Esophagus (tissue), 2 donors: ENCODE results near the gene KRTAP19-3. TPM values are rescaled to one million over a fixed set of nuclear protein-coding genes. Genes with fewer than 3 reads are reported as not detected.

ENCODE experiments used
- H3K27ac ChIP-seq, 2 donors: one replicate each; pipeline ENCODE4 v1.5.1; 2013; ENCODE audit warnings: low read depth in 2 of 2, mild to moderate bottlenecking in 2 of 2, inconsistent platforms in 1 of 2, low read length in 1 of 2, moderate library complexity in 1 of 2
- H3K27me3 ChIP-seq, 2 donors: one replicate each; pipeline ENCODE4 v1.6.1; 2013; ENCODE audit warnings: low read length in 2 of 2, control low read depth in 1 of 2, mild to moderate bottlenecking in 1 of 2; ENCODE audit not compliant: insufficient read depth in 2 of 2, control insufficient read depth in 1 of 2
- H3K36me3 ChIP-seq, 2 donors: one replicate each; pipeline ENCODE4 v1.6.1; 2013; ENCODE audit warnings: low read length in 1 of 2; ENCODE audit not compliant: control insufficient read depth in 2 of 2, insufficient read depth in 2 of 2
- H3K4me1 ChIP-seq, 2 donors: one replicate each; pipeline ENCODE4 v1.6.1; 2013; ENCODE audit warnings: low read length in 1 of 2; ENCODE audit not compliant: control insufficient read depth in 2 of 2, insufficient read depth in 2 of 2
- H3K4me3 ChIP-seq, 2 donors: one replicate each; pipeline ENCODE4 v1.5.1; 2013; ENCODE audit warnings: low read length in 2 of 2, mild to moderate bottlenecking in 2 of 2, low read depth in 1 of 2, moderate library complexity in 1 of 2
- H3K9me3 ChIP-seq, 2 donors: one replicate each; pipeline ENCODE4 v1.6.1; 2013; ENCODE audit warnings: mild to moderate bottlenecking in 2 of 2, low read depth in 1 of 2, low read length in 1 of 2, moderate library complexity in 1 of 2; ENCODE audit not compliant: control insufficient read depth in 2 of 2, insufficient read depth in 1 of 2
- WGBS, 2 donors: extraction: QIAGEN DNeasy Blood & Tissue Kit; methylation state at CpG; one replicate each; pipeline ENCODE4 v1.1.7; 2013; 5-methylcytosine and 5-hydroxymethylcytosine counted together
- polyA plus RNA-seq, 2 donors: library from polyadenylated mRNA; stranded (reverse); fragments of 200-250 nt; gene quantifications; one replicate each; pipeline ENCODE4 v1.2.3, GENCODE V29; 2013
- donor health status: healthy with polysubstance abuse.
- donor health status: Bipolar disorder and iron deficiency.

The KRTAP19-3 gene
- polyA plus RNA-seq, 2 donors = not detected

DNA sequence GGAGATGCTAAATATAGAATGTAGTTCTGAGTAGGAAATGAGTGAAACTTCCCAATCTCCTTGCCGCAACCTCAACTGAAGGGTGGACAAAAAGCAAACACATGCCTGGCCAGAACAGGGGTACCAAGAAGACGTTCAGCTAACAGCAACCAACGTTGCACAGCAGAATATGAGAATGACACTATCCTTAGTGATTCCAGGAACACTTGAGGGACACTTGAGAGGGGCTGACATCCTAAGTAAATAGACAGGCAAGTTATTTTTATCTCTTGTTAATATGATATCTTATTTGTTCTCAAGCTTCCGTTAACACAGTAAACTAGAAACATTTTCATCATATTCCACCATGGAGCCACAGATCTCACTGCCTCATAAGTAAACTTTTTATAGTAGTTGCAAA is 12.6 kb downstream of the KRTAP19-3 start:
- 71 to 72% methylated on average over 4 of the region's 4 CpGs for WGBS, 2 donors
- no peaks in the 10 kb centered on the region for H3K4me1 ChIP-seq
- H3K4me3 ChIP-seq = no peak overlapping the region
- H3K27me3 ChIP-seq = no peaks in the 10 kb centered on the region
- H3K9me3 ChIP-seq = peaks cover 2 to 4% of the 10 kb centered on the region in 2 donors
- H3K36me3 ChIP-seq = no peaks in the 10 kb centered on the region
- no peak overlapping the region for H3K27ac ChIP-seq

- no peak overlapping the region for H3K27ac ChIP-seq
- no peaks in the 10 kb centered on the region for H3K36me3 ChIP-seq
- 22 to 38% methylated on average over 3 of the region's 3 CpGs for WGBS, 2 donors
- no peak overlapping the region for H3K4me3 ChIP-seq
- no peaks in the 10 kb centered on the region for H3K27me3 ChIP-seq
- no peaks in the 10 kb centered on the region for H3K4me1 ChIP-seq
- H3K9me3 ChIP-seq = peaks cover 2 to 4% of the 10 kb centered on the region in 2 donors
Measured at GRCh38 chr21:30478004-30478403, 13.8 kb downstream of the KRTAP19-3 start.

DNA sequence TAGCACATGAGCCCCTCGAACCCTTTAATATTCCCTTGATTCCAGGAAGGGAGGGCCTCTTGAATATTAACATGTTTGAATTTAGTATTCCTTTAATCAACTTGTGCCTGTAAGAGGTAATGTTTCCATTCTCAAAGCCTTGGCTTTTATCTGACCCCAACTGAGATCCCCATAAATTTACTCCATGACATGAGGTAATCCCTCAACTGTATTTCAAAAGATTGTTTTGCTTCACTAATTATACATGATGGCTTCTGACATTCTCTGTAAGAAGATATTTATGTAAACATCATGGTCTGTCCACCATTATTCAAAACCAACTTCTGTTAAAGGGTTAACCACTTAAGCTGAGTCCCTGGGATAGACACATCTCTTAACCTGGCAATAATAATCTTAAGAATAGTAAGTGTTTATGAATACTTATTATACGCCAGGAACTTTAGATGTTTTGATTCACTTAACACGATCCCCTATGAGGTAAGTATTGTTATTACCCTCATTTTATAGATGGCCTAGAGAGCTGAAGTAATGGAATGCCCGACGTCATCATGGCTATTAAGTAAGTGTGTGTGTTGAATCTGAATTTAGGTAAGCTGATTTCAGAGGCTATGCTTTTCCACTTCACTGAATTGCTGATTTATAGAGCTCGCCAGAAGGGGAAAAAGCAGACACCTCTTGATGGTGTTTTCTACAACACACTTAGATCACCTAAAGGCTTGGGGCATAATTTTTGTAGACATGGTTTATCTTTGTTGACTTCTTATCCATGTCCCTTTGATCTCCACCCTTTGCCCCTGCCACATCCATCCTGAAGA is 22.7 kb downstream of the KRTAP19-3 start:
- Histone ChIP-seq H3K9me3 (no peaks in the 10 kb centered on the region), H3K4me1 (no peaks in the 10 kb centered on the region), H3K27ac (no peak overlapping the region), H3K4me3 (no peak overlapping the region), H3K36me3 (no peaks in the 10 kb centered on the region), H3K27me3 (no peaks in the 10 kb centered on the region)
- WGBS, 2 donors = 56 to 61% methylated on average over 6 of the region's 6 CpGs

GRCh38 chr21:30463713-30464112 is 28.1 kb downstream of the KRTAP19-3 start:
- Histone ChIP-seq H3K9me3 (no peaks in the 10 kb centered on the region), H3K4me3 (no peak overlapping the region), H3K4me1 (no peaks in the 10 kb centered on the region), H3K27ac (no peak overlapping the region), H3K27me3 (no peaks in the 10 kb centered on the region), H3K36me3 (no peaks in the 10 kb centered on the region)
- WGBS, 2 donors = 55 to 68% methylated on average over 3 of the region's 3 CpGs

DNA sequence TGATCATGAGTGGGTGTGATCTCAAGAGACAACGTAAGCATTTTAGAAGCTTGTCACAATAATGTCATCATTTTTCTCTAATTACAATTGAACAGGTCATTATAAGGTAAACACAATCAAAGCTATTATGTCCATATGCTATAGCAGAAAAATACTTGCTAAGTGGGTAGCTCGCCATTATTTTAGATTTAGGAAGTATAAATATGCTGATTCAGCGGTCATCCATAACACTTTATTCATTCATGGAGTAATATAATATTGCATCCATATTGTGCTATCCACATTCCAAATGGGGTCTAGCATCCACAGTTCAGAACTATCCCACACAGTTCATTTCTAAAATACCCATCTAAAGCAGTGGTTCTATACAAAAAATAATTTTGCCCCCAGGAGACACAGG is 43.3 kb downstream of the KRTAP19-3 start:
- WGBS, 2 donors = 82 to 86% methylated on average over 3 of the region's 3 CpGs
- Histone ChIP-seq H3K9me3 (no peaks in the 10 kb centered on the region), H3K4me3 (no peak overlapping the region), H3K27me3 (no peaks in the 10 kb centered on the region), H3K4me1 (no peaks in the 10 kb centered on the region), H3K36me3 (no peaks in the 10 kb centered on the region), H3K27ac (no peak overlapping the region)

DNA sequence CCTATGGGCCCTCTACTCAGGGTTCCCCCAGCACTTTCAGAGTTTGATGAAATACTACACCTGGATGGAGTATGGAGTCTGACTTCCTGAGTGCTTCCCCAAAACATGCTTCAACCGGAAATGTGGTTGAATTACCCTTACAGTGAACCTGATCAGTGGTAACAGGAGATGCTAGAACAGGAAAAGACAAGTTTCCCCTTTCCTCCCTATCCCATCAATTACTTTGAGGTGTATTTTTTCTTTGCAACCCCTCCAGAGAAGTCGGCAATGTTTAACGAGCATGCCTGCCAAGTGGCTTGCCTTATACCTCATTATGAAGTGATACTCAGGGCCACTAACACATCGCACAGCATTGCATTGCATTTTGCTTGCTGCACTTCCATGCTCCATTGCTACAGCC is 44.8 kb downstream of the KRTAP19-3 start:
- H3K4me3 ChIP-seq = no peak overlapping the region
- H3K4me1 ChIP-seq = no peaks in the 10 kb centered on the region
- WGBS, 2 donors = 30 to 45% methylated on average over 4 of the region's 4 CpGs
- no peaks in the 10 kb centered on the region for H3K9me3 ChIP-seq
- H3K27ac ChIP-seq = no peak overlapping the region
- no peaks in the 10 kb centered on the region for H3K27me3 ChIP-seq
- no peaks in the 10 kb centered on the region for H3K36me3 ChIP-seq

GRCh38 chr21:30444204-30444603 is 47.6 kb downstream of the KRTAP19-3 start:
- no peaks in the 10 kb centered on the region for H3K9me3 ChIP-seq
- H3K27ac ChIP-seq = no peak overlapping the region
- H3K4me3 ChIP-seq = no peak overlapping the region
- no peaks in the 10 kb centered on the region for H3K4me1 ChIP-seq
- H3K36me3 ChIP-seq = no peaks in the 10 kb centered on the region
- no peaks in the 10 kb centered on the region for H3K27me3 ChIP-seq
- WGBS, 2 donors = 41 to 53% methylated on average over 1 of the region's 1 CpG

DNA sequence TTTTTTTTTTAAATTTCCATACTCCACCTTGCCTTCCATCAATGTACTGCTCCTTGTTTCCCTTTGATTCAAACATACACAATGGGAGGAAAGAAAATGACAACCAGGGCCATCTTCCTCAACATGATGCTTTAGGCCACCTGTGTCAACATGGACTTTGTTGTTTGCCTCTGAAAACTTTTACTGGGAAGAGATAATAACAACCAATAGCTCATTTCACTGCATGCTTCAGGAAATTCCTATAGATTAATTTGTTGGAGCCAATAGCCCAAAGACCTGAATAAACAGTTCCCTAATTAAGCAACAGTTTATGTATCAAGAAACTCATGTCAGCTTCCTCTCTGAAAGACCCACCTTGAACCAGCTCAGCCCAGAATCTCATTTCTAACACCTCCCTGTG is 48.6 kb downstream of the KRTAP19-3 start:
- H3K9me3 ChIP-seq = no peaks in the 10 kb centered on the region
- no peak overlapping the region for H3K4me3 ChIP-seq

More for the DNA sequence above, 48.6 kb downstream of the KRTAP19-3 start:
- Histone ChIP-seq H3K36me3 (no peaks in the 10 kb centered on the region), H3K27me3 (no peaks in the 10 kb centered on the region), H3K4me1 (no peaks in the 10 kb centered on the region), H3K27ac (no peak overlapping the region)
